ENCODE measurements around the gene RNF145.
"Not testable (repeated sequence)": the region's sequence is repeated elsewhere in the genome, so short reads cannot be mapped to it uniquely, and the experiment has no call there.

RNF145 gene

GRCh38 chr5:159156426-159157238 lies 52.7 kb downstream of the RNF145 start:
- DNase-seq: peak; percentile 33

- DNase-seq: no peak
Observed at GRCh38 chr5:159155960-159156359, 53.4 kb downstream of the RNF145 start.

GRCh38 chr5:159152876-159153275 lies 56.5 kb downstream of the RNF145 start:
- DNase-seq: no peak

- DNase-seq: no peak
Observed at GRCh38 chr5:159149085-159149484, 60.3 kb downstream of the RNF145 start.

GRCh38 chr5:159147976-159148375 lies 61.4 kb downstream of the RNF145 start:
- DNase-seq: no peak

GRCh38 chr5:159146839-159147238 lies 62.5 kb downstream of the RNF145 start:
- DNase-seq: no peak

GRCh38 chr5:159145160-159145559 lies 64.2 kb downstream of the RNF145 start:
- DNase-seq: not testable (repeated sequence)

GRCh38 chr5:159139802-159140201 lies 69.6 kb downstream of the RNF145 start:
- no peak for DNase-seq

GRCh38 chr5:159135896-159136531 lies 73.3 kb downstream of the RNF145 start:
- DNase-seq: no peak

- no peak for DNase-seq
Observed at GRCh38 chr5:159133041-159133741, 76.2 kb downstream of the RNF145 start.

- DNase-seq: no peak
Observed at GRCh38 chr5:159132429-159133040, 76.8 kb downstream of the RNF145 start.

- no peak for DNase-seq
Observed at GRCh38 chr5:159131951-159132350, 77.4 kb downstream of the RNF145 start.

GRCh38 chr5:159130871-159131270 lies 78.5 kb downstream of the RNF145 start:
- no peak for DNase-seq

- DNase-seq: peak; percentile 64
Observed at GRCh38 chr5:159128070-159128541, 81.2 kb downstream of the RNF145 start.

- no peak for DNase-seq
Observed at GRCh38 chr5:159123700-159124099, 85.7 kb downstream of the RNF145 start.

GRCh38 chr5:159123189-159123588 lies 86.2 kb downstream of the RNF145 start:
- DNase-seq: no peak

- DNase-seq: no peak
Observed at GRCh38 chr5:159121061-159121460, 88.3 kb downstream of the RNF145 start.

- no peak for DNase-seq
Observed at GRCh38 chr5:159120446-159120845, 88.9 kb downstream of the RNF145 start.

GRCh38 chr5:159119842-159120241 lies 89.5 kb downstream of the RNF145 start:
- not testable (repeated sequence) for DNase-seq

GRCh38 chr5:159118958-159119659 lies 90.2 kb downstream of the RNF145 start:
- DNase-seq: not testable (repeated sequence)

- DNase-seq: no peak
Observed at GRCh38 chr5:159113405-159113804, 95.9 kb downstream of the RNF145 start.

GRCh38 chr5:159112436-159112835 lies 96.9 kb downstream of the RNF145 start:
- DNase-seq: no peak
